ENCODE results near the gene ANO1. TPM values are rescaled to one million over a fixed set of nuclear protein-coding genes. Genes with fewer than 3 reads are reported as not detected.

Gene ANO1
- total and polyA plus RNA-seq, 11 donors: 4.2 to 17.8 (median 9.4) TPM

- H3K4me1 ChIP-seq: peaks cover 0 to 44% (median 18%) of the 10 kb centered on the region in 12 donors
- H3K27ac ChIP-seq: peak overlapping the region in 4 of 12 donors; percentile 19 to 79 (median 33)
- intact Hi-C loops (cut with DNase I): loop anchor here in 9 of 10 donors (2.0 to 10.0 kb wide), 10 partner anchors 59 to 161 kb away; no protein-coding TSS in a partner anchor
Observed at GRCh38 chr11:70075836-70076235, 2.3 kb upstream of the ANO1 start.

GRCh38 chr11:70076461-70076931, 1.6 kb upstream of the ANO1 start:
- WGBS, 4 donors: 68 to 80% (median 72%) methylated on average over 6 of the region's 6 CpGs
- Histone ChIP-seq H3K9me3 (no peaks in the 10 kb centered on the region), H3K27me3 (peaks cover 0 to 45% (median 5%) of the 10 kb centered on the region in 9 donors), H3K27ac (peak overlapping the region in 6 of 12 donors; percentile 10 to 79 (median 37)), H3K4me1 (peaks cover 0 to 44% (median 18%) of the 10 kb centered on the region in 12 donors), H3K36me3 (no peaks in the 10 kb centered on the region), H3K4me3 (no peak overlapping the region)
- TF ChIP-seq, protein P1, sequence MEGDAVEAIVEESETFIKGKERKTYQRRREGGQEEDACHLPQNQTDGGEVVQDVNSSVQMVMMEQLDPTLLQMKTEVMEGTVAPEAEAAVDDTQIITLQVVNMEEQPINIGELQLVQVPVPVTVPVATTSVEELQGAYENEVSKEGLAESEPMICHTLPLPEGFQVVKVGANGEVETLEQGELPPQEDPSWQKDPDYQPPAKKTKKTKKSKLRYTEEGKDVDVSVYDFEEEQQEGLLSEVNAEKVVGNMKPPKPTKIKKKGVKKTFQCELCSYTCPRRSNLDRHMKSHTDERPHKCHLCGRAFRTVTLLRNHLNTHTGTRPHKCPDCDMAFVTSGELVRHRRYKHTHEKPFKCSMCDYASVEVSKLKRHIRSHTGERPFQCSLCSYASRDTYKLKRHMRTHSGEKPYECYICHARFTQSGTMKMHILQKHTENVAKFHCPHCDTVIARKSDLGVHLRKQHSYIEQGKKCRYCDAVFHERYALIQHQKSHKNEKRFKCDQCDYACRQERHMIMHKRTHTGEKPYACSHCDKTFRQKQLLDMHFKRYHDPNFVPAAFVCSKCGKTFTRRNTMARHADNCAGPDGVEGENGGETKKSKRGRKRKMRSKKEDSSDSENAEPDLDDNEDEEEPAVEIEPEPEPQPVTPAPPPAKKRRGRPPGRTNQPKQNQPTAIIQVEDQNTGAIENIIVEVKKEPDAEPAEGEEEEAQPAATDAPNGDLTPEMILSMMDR (IDR thresholded peaks at IDR 0.05): no peak
- no peak for TF ChIP-seq POLR2A (IDR thresholded peaks at IDR 0.05)
- ATAC-seq (no peak), DNase-seq (peak in 1 of 5 donors; percentile 16)
- intact Hi-C loops (cut with DNase I): loop anchor here in 9 of 10 donors (2.0 to 10.0 kb wide), 10 partner anchors 58 to 162 kb away; no protein-coding TSS in a partner anchor

More at GRCh38 chr11:70075836-70076235, 2.3 kb upstream of the ANO1 start:
- Histone ChIP-seq H3K9me3 (no peaks in the 10 kb centered on the region), H3K4me3 (no peak overlapping the region), H3K27me3 (peaks cover 0 to 45% (median 5%) of the 10 kb centered on the region in 9 donors), H3K36me3 (no peaks in the 10 kb centered on the region)
- WGBS, 4 donors: 91 to 95% (median 93%) methylated on average over 8 of the region's 8 CpGs
- no peak for ATAC-seq
- no peak for TF ChIP-seq POLR2A (IDR thresholded peaks at IDR 0.05)
- TF ChIP-seq, protein P1 (IDR thresholded peaks at IDR 0.05): no peak
- peak in 1 of 5 donors; percentile 9 for DNase-seq

- no peak for ATAC-seq
- no peak for DNase-seq
- WGBS, 4 donors: 24 to 28% (median 27%) methylated on average over 23 to 26 of the region's 26 CpGs
- Histone ChIP-seq H3K4me3 (peak overlapping the region in 11 of 12 donors; percentile 11 to 67 (median 47)), H3K9me3 (no peaks in the 10 kb centered on the region), H3K27ac (peak overlapping the region in 8 of 12 donors; percentile 16 to 87 (median 46)), H3K36me3 (peaks cover 0 to under 1% (median 0%) of the 10 kb centered on the region in 9 donors), H3K27me3 (peaks cover 0 to 40% (median 5%) of the 10 kb centered on the region in 9 donors), H3K4me1 (peaks cover 0 to 35% (median 13%) of the 10 kb centered on the region in 12 donors)
- no peak for TF ChIP-seq POLR2A (IDR thresholded peaks at IDR 0.05)
- TF ChIP-seq, protein P1 (IDR thresholded peaks at IDR 0.05): no peak
- intact Hi-C loops (cut with DNase I): loop anchor here in 9 of 10 donors (2.0 to 10.0 kb wide), 10 partner anchors 57 to 163 kb away; no protein-coding TSS in a partner anchor
Observed at GRCh38 chr11:70077411-70078094, 564 bp upstream of the ANO1 start.
